Fibroblast of peridontal ligament (primary cell): ENCODE data around the gene FTO.
A peak's percentile ranks its signal among the peaks of the same experiment; 100 is the strongest.

Experiments used
- DNase-seq: peaks from one replicate; pipeline ENCODE4 v3.0.0-alpha.2; 2010; ENCODE audit errors: extremely low read depth

Gene FTO

DNA sequence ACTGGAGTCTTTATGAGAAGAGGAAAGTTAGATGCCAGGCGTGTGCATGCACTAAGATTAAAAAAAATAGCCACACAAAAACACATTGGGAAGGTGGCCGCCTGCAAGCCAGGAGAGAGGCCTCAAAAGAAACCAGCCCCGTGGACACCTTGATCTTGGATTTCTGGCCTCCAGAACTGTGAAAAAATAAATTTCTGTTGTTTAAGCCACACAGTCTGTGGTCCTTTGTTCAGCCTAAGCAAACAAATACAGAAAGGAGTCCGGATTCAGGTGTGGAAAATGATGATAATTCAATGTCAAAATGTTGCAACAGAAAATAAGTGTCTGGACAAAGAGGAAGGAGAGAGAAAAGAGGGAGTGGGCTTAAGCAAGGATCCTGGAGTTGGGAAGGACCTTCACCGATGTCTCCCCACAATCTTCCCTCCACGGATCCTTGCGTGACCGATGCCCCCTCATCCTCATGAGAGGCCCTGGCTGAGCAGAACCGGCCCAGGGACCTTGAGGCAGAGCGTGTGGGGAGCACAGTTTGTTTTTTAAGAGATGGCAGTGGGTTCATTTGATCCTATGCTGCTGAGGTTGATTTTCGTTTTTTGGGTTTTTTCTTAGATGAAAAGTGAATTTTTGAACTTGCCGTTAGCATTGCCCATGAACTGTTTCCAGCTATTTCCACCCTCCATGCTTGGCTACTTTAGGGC, 449.4 kb downstream of the FTO start:
- DNase-seq: no peak

DNA sequence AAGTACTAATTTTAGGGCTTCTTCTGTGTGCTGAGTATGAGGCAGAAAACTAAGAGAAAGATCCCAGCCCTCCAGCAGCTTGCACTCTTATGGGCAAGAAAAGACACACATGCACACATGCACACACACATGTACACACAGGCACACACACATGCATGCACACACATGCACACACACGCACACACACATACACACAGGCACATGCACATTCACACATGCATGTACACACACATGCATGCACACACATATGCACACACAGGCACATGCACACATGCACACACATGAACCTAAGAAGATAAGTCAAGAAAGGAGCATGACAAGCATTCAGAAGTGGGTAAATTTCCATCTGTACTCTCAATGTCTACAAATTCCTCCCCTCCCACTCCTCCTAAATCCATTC, 452.4 kb downstream of the FTO start:
- no peak for DNase-seq

DNA sequence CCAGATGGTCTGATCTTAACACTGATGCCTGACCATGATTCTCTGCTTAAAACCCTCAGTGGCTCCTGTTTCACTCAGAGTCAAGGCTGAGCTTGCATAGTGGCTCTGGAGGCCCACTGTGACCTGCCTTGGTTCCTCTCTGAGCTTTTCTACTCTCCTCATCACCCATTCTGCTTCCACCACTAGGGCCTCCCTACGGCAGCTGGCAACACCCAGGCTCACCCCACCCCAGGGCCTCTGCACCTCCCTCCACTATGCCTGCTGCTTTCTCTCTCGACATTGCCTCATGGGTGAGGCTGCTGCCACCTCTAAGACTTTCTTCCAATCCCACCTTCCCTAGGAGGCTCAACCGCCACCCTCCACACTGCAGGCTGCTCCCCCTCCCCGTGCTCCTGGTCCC, 455.0 kb downstream of the FTO start:
- no peak for DNase-seq

DNA sequence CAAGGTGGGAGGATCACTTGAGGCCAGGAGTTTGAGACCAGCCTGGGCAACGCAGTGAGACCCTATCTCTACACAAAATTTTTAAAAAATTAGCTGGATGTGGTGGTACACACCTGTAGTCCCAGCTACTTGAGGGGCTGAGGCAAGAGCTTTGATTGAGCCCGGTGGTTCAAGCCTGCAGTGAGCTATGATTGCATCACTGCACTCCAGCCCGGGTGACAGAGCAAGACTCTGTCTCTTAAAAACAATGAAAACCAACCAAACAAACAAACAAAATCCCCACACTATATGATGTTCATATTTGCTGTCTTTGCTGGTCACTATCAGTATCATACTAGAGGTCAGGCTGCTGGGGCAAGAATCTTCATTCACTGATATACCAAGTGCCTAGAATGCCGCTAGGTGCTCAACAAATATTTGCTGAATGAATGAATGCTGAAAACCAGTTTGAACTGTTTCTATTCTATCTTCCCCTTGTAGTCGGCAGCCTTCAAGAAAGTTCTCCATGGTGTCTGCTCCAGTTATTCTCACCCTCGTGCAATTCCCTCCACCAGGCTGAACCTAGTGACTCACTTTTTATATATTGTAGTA, 455.6 kb downstream of the FTO start:
- no peak for DNase-seq

DNA sequence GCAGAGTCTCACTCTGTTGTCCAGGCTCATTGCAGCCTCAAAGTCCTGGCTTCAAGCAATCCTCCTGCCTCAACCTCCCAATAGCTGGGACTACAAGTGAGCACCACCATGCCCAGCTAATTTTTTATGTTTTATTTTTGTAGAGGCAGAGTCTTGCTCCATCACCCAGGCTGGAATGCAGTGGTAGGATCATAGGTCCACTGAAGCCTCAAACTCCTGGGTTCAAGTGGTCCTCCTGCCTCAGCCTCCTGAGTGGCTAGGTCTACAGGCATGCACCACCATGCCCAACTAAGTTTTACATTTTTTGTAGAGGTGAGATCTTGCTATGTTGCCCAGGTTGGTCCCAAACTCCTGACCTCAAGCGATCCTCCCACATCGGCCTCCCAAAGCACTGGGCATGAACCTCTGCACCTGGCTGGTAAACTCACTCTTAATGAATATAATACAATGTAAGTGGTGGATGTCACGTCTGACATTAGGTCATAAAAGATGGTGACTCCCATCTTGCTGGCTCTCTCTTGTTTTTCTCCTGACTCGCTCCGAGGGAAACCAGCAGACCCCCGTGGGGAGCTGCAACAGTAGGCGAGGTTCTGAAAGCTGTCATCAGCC, 456.4 kb downstream of the FTO start:
- DNase-seq: no peak

DNA sequence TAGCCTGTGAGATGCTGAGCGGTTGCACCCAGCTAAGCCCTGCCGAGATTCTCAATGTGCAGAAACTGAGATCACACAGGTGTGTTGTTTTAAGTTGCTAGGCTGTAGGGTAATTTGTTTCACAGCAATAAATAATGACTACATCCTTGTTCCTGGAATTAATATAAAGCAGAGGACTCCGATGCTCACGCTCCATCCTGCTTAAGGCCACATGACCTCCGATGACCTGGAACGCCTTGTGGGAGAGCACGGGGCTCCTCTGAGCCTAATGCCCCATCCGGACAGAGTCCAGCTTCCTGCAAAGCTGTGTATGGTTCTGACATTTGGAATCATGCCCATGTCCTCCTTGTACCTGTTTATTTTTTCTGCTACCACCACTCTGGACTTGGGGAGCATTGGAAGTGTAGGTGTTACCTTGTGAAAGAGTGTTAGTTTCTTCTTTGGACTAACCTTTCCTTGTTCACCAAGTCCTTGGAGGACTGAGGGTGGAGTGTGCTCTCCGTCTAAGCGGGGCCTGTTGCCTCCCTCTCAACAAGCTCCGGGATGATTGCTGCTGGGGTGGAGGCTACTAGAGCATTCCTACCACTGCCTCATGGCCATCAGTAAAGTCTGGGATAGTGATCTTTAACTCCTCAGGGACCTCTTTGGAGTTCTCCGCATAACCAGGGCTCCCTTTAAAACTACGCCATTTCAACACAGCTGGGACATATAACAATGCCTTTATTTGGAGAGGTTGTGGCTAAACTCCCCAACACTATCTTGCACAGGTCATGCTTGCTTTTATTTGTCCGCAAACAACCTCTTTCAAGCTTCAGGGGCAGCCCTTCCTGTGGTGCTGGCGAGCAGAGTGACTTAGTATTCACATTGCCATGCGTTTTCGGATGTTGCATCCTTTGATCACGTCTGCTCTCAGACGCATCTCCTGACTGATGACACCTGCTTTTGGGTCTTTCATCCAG, 457.3 kb downstream of the FTO start:
- no peak for DNase-seq

DNA sequence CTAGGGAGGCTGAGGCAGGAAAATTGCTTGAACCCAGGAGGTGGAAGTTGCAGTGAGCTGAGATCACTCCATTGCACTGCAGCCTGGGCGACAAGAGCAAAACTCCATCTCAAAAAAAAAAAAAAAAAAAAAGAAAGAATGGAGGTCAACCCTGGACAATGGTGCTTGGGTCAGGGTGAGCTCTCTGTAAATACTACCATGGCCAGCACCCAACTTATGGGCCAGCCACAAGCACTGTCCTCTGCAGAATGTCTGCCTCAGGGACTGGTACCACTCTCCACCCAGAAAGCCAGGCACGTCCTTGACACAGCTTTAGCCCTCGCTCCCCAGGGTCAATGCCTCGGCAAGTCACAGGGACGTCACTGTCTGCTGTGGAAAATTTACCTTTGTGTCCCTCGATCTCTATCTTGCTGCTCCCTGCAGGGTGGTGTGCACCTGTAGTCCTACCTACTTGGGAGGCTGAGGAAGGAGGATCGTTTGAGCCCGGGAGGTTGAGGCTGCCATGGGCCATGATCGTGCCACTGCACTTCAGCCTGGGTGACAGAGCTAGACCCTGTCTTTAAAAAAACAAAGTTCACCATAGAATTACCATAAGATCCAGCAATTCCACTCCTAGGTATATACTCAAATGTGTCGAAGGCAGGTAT, 459.4 kb downstream of the FTO start:
- DNase-seq: no peak

DNA sequence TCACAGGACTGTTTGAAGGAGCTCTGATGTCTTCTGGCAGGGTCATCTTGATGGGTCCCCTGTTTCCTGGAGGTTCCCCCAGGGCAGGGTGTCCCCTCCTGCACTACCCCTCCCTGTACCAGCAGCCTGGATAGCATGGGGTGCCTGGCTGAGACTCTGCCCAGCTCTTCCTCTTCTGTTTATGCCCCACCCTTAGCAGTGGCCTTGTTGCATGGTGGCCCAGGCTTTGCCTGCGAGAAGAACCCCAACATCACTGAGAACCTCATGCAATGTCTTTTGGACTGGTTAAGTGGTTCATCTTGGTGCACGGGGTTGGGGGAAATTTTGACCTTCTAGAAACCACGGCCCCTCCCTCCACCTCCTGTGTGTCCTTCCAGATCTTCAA, 460.8 kb downstream of the FTO start:
- no peak for DNase-seq

DNA sequence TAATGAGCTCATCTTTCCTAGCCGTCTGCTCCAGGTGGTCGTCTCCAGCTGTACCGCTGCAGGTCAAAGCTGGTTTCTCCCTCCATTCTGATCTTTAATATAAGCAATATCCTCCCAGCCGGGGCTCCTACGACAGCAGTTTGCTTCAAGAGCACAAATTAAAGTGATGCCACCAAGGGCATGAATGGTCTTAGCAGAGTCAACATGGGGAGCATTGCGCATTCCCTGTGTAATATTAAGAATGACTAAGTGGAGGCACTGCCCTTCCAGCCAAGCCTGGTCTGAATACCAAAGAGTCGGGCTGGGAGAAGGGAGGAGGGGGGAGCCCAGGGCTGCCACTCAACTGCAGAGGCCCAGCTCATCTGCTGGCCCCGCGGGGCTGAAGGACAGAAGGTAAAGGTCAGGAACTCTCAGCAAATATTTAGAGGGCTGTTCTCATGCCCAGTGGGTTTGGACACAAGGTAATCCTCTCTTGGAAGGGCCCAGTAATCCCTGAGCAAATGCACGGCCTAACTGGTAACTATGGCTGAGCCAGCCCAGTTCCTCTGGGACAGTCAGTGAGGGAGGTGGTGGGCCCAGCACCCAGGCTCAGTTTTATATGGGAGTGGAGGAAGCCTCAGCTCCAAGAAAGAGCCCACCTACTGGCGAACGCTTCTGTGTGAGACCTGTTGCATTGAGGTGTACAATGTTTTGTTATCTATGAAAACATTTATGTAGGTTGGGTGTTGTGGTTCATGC, 461.4 kb downstream of the FTO start:
- no peak for DNase-seq

DNA sequence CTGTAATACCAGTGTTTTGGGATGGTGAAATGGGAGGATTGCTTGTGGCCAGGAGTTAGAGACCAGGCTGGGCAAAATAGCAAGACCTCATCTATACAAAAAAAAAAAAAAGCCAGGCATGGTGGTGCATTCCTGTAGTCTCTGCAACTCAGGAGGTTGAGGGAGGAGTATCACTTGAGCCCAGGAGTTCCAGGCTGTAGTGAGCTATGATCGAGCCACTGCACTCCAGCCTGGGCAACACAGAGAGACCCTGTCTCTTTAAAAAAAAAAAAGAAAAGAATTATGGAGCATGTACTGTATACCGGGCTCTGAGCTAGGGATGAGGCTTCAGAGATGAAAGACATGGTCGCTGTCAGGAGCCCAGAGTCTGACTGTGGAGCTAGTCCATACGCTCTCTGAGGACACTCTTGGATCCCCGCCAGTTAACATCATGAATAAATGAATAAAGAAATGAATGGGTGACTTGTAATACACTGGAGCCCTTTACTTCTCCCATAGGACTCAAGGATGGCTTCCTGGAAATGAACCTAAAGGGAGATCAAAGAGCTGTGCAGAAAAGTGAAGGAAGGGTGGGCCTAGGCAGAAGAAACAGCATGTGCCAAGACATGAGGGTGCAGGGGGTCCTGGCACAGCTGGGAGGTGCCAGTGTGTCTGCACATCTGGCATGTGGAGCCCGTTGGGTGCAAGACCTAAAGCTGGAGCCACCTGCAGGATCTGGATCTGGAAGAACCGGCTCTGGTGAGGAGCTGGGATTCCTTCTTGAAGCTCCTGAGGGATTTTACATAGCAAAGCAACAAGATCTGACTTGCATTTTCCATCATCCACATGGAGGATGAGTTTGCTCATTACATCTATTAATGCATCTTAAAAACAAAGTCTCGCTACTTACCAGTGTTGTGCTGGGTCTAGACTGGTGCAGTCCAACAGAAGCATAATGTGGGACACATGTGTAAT, 462.2 kb downstream of the FTO start:
- no peak for DNase-seq

DNA sequence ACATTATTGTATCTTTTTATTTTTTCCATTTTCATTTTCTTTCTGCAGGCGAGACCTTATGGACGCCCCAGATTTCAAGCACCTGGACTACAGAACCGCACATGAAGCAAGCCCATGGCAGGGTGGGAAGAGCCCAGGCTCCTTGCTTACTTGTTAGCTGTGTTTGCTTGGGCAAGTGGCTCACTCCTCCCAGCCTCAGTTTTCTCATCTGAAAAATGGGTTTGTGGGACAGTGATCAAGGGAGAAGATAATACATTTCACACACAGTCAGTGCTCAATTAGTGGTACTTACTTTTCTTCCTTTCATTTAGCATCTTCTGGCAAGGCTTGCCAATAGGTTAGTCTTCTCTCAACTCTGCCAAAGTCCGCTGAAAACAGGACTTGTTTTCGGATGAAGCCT, 465.2 kb downstream of the FTO start:
- DNase-seq: no peak

DNA sequence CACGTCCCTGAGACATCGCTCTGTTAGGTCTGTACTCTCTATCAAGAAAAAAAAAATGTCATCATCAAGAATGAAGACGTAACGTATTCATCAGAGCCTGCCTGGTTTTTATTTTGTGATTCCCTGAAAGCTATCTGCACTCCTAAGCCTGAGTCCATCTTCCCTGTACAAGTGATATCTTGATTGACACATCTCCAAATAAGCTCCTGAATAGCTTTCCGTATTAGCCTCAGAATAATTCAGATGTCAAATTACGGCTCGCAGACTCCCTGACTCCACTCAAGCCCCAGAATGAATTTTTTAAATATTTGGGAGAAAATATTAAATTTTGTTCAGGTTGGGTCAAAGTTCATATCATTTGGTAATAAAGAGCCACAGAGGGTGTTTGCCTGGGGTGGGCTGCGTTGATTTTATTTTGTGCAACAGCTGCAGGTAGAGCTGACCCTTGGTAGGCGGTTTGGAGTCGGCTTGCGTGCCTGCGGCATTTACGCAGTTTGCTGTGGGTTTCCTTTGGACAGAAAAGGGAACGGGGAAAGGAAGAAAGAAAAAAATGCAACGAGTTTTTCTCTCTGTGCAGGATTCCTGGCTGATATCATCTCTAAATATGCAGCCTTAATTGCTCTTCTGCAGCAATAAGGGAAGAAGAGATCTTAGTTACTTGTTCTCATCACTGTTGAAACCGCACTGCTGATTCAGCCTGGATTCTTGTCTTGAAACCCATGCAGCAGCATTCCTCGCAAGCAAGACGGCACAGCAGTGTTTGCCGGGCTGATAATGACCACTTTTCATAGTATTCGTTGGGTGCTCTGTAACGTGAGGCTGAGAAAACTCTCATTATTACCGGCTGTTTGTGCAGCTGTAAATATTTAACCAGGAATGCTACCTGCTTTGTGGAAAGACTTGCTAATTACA, 467.9 kb downstream of the FTO start:
- peak; percentile 93 for DNase-seq

DNA sequence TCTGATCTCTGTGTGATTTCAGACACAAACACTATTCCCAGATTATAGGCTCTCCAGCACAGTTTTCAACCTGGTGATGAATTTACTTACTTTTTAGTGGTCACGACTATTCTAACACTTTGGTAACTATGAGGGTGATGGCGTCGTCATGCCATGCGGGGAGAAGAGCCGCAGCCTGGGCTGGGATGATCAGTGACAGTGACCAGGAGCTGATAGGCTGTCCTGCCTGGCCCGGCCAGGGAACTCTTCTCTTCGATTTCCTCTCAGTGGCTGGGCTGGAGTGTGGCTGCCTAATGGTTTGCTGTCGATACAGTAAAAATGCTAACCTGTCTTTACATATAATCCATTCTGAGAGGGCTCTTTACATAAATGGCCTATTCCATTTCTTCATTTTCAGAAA, 469.5 kb downstream of the FTO start:
- no peak for DNase-seq

DNA sequence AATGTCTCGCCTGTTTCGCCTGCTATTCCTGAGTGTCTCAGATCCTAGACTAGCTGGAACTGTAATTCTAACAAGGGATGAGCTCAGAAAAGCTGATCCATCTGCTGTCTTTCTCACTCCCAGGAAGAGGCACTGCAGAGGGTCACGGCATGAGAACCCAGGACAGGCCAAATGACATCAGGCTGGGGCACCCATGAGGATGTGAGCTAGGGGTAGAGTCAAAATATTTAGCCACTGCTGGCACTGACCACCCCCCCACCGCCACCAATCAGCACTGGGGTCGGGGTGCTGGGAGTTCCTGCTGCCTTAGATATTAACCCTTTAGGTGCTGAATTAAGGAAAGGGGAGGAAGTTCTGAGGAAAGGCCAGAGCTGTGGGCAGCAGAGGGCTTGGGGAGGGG, 470.2 kb downstream of the FTO start:
- no peak for DNase-seq

DNA sequence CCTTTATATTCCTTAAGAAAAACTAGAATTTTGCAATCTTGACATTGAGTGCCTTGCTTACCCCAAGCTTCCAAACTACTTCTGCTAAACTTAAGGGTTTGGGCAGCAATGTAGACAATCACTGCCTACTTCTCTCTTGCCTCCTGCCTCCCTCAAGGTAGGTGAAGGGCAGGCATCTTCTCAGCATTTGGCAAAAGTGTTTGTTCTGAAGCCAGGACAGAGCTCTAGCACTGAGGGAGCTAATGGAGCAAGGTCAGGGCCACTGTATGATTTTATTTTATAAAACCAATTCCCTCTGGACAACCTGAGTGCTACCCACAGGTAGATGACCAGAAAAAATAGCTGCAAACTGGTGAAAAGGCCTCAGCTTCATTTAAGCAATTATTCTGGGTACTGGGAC, 470.8 kb downstream of the FTO start:
- DNase-seq: no peak

DNA sequence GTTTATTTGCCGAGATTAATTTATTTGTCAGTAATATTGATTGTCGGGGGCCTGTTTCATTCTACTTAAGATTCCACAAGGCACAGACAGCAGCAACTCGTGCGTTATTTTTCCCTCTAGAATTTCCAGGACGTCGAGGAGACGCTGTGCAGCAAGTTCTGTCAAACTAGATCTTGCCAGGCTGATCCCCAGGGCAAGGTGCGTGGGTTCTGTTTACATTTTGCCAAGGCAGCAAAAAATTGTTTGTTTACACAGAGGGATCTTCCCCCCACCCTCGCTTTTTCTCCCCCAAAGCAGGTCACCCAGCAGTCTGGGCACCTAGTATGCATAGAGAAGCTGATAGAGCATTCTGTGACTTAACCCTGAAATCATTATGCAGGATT, 471.2 kb downstream of the FTO start:
- DNase-seq: no peak

DNA sequence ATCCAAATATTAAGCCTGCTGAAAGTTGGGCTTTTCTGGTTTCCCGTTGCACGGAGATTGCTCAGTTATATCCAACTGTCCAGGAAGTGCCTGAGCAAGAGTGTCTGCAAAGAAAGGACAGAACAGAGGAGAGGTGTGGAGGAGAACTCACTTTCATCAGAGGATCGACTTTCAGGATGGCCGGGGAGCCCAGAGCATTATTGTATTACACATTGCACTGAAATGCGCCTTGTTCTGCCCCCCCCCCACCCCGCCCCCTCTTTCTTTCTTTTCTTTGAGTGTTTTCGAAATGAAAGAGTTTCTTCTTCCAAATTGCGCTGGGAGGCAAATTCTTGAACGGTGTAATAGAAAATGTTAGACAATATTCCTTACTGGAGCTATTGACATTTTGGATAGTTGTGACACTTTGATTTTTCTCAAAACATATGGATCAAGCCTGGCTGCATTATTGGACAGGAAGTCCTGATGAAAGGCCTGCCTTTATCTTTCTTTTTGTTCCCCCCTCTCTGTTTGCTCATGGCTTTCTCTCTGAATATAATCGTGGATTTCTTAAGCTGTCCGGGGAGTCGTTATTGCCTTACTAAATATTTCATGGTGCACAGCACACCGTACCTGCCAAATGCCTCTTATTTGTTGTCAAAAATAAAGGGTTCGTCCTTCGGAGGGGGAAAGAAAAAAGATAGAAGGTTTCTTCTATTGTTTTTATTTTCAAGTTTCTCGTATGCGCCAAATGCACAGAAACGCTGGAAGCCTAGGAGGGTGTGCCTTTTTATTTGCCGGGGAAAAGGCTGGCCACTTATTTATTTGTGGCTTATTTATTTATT, 471.8 kb downstream of the FTO start:
- no peak for DNase-seq

DNA sequence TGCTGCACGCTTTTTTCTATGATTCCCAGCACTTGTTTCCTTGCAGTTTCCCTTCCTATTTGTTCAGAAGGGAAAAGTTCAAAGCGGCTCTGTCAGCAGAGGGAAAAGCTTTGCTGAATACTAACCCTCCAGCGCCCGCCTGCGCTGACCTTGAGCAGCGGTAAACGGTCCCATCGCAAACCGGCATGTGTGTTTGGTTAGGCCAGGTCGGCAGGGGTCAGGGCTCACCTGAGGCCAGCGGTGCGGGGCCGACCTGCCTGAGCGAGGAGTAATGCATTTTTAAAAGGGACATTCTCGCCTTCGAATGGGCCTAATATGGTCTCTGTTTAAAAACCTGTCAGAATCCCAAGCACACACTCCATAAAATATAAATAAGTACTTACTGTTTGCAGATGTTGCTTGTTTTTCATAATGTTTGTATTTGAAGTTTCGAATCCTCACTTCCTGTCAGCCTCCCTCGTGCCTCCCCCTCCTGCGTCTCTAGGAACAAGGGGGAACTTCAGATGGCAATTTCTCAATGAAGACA, 472.5 kb downstream of the FTO start:
- no peak for DNase-seq
